Embryonic facial prominence (tissue), 1 donor: ENCODE results near the gene CADM2.
"Not testable (repeated sequence)": the region's sequence is repeated elsewhere in the genome, so short reads cannot be mapped to it uniquely, and the experiment has no call there.

Source experiments
- DNase-seq: peaks from one replicate; pipeline ENCODE4 v3.0.0-alpha.2; 2016; ENCODE audit errors: extremely low spot score

The CADM2 gene

DNA sequence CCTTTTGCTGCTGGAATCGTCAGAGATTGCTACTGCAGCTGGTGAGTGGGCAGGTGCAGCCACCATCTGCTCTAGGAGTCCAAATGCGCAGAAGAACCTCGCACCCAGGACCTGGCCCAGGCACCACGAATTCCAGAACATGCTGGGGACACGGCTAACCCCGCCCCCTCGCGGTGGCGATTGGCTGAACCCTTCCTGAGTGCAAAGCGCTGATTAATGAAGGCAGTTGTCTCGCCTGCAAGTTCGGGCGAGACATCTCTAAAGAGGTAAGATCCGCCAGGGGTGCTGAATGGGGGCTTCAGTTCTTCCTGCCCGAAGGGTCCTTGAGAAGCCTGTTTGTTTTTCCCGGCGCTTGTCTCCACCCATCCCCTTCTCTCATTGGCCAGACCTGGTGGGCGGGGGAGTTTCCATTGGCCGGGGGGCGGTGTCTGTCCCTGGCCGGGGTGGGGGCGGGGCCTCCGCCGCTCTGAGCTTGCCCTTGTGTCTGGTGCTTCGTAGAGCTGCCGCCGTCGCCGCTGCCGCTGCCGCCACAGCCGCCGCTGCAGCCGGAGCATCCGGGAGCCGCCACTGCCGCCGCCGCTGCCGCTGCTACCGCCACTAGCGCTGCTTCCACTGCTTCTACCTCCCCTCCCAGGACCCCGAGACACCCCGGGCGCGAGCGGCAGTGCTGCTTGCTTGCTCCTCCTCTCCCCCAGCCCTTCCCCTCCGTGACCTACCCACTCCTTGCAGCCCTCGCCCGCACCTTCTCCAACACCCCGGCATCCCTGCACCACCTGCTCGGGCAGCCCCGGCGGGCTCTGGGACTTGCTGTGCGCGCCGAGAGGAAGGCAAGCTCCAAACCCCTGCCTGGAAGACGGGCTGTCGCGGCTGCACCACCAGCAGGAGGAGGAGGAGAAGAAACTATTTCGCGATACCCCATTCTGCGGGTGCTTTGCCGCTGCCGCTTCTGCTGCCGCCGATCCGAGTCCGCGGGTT is at the start of gene CADM2:
CADM2 (plus strand) TSS at position 495 of the 975 bp plus-strand sequence.
- DNase-seq: peak; percentile 81

DNA sequence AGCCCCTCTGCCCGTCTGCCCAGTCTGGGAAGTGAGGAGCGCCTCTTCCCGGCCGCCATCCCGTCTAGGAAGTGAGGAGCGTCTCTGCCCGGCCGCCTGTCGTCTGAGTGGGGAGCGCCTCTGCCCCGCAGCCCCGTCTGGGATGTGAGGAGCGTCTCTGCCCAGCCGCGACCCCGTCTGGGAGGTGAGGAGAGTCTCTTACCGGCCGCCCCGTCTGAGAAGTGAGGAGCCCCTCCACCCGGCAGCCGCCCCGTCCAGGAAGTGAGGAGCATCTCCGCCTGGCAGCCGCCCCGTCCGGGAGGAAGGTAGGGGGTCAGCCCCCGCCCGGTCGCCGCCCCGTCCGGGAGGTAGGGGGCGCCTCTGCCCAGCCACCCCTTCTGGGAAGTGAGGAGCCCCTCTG is 40.2 kb upstream of the CADM2 start:
- not testable (repeated sequence) for DNase-seq

GRCh38 chr3:84922682-84923081 is 36.1 kb upstream of the CADM2 start:
- no peak for DNase-seq

GRCh38 chr3:84925571-84925970 is 33.2 kb upstream of the CADM2 start:
- DNase-seq: no peak

- no peak for DNase-seq
These were observed 15.4 kb upstream of the CADM2 start for GRCh38 chr3:84943379-84943778.

GRCh38 chr3:84946240-84946639 is 12.5 kb upstream of the CADM2 start:
- no peak for DNase-seq

DNA sequence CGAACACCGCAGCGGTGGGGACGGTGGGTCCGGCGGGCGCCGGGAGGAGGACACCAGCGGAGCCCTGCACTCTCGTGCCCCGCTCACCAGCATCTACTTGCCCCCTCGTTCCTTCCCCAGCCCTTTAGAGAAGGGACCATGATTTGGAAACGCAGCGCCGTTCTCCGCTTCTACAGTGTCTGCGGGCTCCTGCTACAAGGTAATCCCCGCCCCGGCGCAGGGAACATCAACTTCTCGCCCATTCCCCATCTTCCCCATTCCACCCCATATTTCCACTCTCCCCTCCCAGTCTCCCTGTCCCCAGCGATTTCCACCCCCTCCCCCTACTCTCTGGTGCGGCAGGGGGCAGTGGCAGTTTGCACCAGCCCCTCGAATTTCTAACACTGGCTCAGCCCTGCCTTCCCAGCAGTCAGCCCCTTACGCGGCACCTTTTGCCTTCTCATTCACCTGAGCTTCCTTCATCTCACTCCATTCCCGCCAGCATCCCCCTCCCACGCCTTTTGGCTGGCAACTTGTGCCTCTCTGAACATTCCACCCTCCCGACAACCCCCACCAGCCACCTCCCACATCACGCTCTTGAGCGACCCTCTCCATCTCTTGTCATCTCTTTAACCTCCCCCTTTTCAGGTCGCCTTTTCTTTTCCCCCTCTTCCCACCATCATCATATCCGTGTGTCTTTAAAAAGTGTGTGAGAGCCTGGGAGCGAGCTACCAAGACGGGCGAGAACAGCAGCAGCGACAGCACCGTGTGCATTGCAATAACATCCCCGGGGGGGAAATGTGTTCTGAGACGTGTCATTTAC is 882 bp downstream of the CADM2 start:
- no peak for DNase-seq

DNA sequence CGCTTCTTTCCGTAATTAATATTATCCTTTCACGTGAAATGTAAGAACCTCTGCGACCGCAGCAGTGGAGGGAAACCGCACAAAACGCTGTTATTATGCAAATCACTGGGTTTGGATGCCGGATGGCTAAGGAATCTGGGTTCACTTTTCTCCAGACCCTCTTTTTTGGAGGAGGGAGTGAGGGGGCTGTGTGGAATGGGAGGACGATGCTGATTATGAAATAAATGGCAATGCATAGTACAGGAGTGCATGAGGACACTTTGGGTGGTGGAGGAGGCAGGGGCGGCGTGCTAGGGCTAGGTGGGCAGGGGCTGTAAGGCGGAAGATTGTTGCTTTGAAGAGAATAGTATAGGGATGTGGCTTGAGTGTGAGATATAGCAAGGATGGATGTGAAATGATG is 1.8 kb downstream of the CADM2 start:
- no peak for DNase-seq

GRCh38 chr3:84961011-84961410 is 2.2 kb downstream of the CADM2 start:
- DNase-seq: no peak

DNA sequence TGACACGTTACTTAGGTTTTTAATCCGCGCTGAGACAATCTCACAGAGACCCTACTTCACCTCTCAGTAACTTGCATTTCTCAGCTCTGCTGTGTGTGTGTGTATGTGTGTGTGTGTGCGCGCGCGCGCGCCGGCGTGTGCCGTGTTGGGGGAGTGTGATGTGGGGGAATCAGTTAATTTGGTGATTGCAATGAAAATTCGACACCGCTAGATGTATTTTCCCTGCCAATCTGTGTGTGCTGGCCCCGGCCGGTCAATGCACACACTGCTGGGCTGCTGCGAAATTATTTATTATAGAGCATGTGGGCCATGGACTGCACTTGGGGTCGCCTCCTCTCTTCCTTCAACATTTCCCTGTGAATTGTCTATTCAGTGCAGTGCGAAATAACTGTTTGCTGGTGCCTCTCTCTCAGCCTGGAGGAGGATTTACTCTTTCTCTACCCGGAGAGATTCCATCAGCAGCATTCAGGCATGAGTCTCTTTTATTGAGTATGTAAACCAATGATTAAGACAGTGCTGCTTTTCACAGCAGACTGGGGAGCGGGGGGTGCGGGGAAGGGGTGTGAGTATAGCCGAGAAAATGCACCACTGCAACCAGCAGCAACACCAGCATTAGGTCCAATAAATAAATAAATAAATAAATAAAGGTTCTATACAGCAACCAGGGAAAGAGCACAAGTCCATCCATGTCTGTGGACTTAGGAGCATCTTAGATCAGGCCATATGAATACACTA is 2.9 kb downstream of the CADM2 start:
- DNase-seq: no peak

GRCh38 chr3:84962415-84962814 is 3.6 kb downstream of the CADM2 start:
- DNase-seq: no peak

DNA sequence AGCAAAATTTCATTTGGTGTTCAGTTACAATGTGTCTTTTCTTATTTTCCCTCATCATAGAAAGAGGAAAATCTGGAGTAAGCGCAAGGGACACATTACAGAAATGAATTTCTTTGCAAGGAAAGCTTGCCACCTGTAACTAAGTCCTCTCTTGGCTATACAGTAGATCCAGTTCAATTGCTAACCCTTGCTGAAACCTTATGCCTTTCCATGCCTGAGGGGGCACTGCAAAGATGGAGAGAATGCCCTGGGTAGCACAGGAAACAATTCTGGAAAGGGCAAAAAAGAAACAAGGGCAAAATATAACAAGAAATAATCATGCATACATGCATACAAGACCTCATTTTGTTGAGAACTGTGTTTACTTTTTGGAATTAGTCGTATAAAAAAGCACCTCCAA is 4.3 kb downstream of the CADM2 start:
- no peak for DNase-seq

DNA sequence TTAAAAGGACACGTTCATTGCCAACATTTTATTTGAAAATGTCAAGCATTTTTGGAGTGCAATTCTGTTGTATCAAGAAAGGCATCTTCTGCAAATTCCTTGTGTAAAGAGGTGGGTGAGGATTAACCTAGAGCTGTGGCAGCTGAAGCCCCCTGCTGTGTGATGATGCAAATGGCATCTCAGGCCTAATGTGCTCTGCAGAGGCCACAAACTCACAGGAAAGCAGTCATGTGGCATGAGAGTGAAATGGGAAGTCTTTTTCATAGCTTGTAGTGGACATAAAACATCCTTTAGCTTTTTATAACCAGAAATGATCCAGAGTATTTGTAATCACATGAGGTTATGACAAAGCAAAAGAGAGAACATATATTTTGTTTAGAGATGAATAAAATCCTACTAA is 6.4 kb downstream of the CADM2 start:
- no peak for DNase-seq

DNA sequence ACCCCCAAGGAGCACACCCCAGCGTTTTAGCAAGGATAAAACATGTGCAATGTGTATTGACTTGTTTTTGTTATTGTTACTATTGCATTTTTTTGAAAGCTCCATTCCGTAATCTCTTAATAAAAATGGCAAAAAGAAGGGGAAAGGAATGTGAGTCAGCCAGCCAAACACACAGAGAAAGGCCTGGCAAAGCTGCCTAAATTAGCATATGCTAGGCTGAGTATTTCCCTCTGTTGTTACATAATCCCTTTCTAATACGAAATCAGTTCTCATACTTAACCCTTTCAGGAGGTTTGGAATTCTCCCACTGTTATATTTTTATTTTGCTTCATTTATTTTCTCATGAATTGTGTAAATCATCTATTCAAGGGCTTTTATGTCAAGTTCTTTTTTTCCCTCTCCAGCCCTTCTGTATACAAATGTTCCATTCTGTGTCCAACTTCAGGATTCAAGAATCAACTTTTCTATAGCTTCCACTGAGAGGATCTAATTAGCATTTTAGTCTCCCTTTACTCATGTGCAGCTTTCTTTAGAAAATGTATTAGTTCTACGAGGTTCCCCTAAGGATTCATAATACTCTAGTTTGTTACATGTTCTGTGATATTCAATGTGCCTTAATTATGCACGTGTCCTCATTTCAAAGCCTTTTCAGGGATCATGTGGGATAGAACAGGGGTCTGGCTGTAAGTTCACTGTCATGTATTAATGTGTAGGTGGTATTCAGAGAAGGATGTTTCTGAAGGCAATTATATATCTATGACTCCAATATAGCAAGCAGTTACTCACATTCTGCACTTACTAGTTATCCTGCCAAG is 9.2 kb downstream of the CADM2 start:
- no peak for DNase-seq

DNA sequence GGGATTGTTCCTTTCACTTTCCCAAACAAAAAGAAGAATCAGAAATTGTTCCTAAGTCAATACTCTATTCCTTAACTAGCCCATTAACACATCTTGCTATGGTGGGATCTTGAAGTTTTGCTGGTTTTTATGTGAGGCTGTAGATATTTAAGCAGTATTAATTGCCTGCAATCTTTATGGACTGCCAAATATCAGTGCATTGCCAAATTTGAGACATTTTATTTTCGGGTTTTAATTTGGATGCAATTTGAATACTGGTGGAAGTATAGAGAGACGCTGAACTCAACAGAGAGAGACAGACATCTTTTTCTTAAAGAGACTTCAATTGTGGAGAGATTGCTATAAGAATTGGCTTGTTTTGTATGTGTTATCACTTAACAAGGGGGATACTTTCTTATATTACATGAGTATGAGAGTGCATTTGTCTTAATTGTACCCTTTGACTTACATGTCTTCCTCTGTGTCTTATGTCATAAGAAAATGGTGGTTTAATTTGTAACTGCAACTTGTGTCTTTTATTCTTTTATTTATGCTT is 10.0 kb downstream of the CADM2 start:
- DNase-seq: no peak

DNA sequence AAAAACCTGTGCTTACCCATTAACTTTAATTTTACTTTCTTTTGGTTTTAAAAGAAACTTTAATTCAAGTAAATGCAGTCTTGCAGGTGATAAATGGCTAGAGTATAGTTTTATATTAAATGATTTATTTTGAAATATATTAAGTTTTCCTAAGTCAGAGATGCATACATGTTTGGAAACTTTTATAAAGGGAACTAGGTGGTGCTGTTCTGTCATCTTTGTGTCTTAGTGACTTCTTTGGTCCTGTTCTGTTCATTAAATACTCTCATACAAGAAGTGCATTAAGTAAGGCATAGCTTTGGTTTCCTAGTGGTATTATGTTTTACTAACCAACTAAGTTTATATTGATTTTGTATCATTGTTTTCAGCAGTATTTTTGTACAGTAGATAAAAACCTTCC is 15.6 kb downstream of the CADM2 start:
- no peak for DNase-seq

DNA sequence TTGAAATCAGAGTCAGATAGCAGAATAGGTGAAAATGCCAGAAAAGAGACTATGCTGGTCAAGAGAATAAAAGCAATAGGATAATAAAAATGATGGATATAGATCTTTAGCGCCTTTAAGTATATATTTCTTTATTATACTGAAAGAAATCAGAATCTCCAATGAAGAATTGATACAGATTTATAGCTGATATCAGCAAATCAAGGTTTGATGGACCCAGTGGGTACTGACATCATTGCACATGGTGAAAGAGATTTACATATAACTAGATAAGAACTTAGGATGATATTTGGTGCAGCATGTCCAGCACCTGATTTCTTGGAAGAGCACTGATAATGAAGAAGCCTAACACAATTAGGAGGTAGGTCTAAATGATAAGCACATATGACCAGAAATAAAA is 18.2 kb downstream of the CADM2 start:
- no peak for DNase-seq

- no peak for DNase-seq
These were observed 20.1 kb downstream of the CADM2 start for GRCh38 chr3:84978843-84979242.

DNA sequence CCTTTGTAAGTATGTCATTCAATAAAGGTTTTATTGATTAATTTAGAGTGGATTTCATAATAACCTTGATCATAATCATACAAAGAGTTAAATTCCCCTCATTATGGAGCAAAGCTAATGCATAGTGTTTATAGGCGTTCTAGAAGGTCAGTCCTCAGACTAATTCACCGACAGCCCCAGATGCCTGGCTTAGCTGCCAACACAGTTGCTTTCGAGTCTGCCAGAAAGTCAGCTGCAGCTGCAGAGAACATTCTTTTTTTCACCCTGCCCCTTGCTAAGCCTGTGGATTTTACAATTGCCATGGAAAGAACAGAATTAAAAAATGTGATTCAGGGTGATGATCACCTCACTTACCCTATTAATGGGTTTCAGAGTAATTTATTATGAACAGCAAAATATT is 21.2 kb downstream of the CADM2 start:
- DNase-seq: no peak

GRCh38 chr3:84980456-84980855 is 21.7 kb downstream of the CADM2 start:
- no peak for DNase-seq

DNA sequence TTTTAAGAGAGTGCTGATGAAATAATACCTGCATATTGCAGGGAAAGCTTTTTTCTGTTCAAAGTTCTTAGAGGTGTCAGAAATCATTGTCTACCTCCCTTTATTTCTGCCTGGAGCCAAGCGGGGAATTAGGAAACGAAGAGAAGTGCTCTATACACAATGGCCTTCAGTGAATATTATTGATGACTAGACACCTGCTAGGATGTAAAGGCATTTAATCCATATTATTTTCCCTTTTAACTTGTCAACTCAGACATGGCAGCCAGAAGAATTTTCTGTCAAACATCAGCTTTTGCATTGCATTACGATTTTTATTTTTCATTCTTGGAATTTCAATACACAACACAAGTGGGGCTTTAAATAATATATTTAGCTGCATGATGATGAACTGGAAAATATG is 24.7 kb downstream of the CADM2 start:
- DNase-seq: no peak
